ENCODE data around the gene PTGDS. TPM values are rescaled to one million over a fixed set of nuclear protein-coding genes. Genes with fewer than 3 reads are reported as not detected.

The PTGDS gene
- total RNA-seq (2014; rRNA removed; shearing (Covaris generic)): not detected in 2 replicates

DNA sequence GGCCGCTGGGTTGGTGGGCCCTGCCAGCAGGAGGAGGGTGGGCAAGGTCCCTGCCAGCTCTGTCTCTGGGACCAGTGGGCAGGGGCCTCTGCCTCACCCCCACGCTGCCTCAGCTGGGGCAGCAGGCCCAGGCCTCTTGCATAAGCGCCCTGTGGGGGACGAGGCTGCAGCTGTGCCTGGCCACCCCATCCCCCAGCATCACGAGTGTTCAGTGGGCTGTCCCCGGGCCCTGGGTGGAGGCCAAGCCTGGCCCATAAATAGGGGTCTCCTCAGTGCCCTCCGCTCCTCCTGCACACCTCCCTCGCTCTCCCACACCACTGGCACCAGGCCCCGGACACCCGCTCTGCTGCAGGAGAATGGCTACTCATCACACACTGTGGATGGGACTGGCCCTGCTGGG is at the start of gene PTGDS:
PTGDS (plus strand) TSS at position 282 of the 400 bp plus-strand sequence; CDS start at position 357, 75 bp downstream.
- no peak for DNase-seq (ENCODE audit: low read depth)

DNA sequence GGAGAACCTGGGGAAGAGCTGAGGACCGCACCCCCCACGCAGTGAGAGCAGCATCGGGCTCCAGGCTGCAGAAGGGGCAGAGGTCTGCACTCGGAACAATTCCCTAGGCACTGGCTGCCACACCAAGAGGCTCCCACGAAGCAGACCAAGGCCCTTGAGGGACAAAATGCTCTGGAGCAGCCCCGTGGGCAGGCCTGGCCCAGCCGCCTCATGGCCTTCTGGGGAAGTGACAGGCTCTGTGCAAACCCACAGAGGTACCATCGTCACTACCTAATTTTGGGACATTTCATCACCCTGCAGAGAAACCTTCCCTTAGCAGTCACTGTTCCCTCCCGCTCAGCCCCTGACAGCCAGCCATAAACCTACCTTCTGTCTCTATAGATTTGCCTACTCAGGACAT is 48.7 kb upstream of the PTGDS start:
- no peak for DNase-seq (ENCODE audit: low read depth)

DNA sequence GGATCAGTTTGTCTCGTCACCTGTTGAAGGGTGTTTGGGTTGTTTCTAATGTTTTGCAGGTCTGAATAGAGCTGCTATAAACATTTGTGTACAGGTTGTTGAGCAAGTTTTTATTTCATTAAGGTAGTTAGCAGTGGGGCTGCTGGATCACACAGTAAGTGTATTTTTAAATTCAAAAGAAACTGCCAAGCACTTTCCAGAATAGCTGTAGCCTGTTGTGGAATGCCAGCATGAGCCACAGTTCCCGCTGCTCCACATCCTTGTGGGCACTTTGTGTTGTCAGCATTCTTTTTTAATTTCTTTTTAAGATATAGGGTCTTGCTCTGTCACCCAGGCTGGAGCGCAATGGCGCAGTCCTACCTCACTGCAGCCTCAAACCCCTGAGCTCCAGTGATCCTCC is 47.3 kb upstream of the PTGDS start:
- no peak for DNase-seq (ENCODE audit: low read depth)

DNA sequence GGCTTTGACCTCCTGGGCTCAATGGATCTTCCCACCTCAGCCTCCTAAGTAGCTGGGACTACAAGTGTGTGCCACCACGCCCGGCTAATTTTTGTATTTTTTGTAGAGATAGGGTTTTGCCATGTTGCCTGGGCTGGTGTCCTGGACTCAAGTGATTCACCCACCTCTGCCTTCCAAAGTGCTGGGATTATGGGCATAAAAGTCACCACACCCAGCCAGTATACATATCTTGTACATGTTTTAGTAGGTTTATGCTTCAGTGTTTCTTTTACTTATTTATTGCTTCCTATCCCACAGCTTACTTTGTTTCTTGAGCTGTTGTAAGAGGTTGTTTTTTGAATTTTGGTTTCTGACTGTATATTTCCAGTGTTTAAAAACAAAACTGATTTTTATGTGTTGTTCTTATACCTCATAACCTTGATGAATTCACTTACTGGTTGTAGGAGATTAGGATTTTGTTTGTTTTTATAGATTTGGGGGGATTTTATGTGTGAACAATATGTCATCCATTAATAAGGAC is 45.6 kb upstream of the PTGDS start:
- DNase-seq (ENCODE audit: low read depth): no peak

DNA sequence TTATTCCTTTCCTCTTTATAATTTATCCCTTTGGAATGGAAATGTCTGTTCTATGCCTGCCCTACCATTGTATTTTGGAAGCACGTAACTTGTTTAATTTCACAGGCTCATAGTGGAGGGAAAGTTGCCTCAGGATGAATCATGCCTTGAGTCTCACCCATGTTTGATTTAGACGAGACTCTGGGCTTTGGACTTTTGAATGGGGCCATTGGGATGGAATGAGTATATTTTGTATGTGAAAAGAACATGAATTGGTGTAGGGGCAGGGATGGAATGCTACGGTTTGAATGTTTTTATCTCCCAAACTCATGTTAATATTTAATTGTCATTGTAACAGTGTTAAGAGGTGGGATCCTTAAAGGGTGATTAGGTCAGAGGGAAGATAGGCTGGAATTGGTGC is 43.0 kb upstream of the PTGDS start:
- no peak for DNase-seq (ENCODE audit: low read depth)

DNA sequence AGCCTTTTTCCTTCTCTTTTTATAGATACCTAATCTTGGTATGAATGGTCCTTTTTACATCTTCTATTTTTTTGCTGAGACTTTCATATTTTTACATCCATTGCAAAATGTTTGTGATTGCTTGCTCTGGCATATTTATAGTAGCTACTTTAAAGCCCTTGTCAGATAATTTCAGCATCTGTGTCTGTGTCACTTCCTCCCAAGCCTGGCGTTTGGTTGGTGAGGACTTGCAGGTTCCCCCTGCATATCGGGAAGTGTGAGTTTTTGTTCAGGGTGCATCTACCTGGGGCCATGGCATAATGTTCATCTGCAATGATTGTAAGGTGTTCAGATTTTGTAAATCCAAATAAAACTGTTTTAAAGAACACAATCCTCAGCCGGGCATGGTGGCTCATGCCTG is 41.7 kb upstream of the PTGDS start:
- no peak for DNase-seq (ENCODE audit: low read depth)

DNA sequence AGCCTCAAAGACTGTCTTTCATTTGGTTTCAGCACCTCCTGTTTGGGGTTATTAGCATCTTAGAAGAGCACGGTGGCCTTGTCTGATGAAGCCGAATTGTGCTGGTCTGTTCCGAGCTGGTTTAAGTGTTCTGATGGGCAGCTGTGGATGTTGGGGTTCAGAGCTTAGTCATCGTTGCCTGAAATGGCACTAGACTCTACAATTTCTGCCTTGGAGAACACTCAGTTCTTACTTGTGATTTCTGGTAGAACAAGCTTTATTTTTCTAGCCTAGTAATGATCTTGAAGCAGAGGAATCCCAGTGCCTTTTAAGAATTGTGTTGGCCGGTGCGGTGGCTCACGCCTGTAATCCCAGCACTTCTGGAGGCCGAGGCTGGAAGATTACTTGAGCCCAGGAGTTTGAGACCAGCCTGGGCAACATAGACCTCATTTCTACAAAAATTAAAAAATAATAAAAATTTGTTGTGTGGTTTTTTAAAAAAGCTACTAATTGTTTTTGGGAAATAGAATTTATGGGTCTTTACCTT is 40.6 kb upstream of the PTGDS start:
- DNase-seq (ENCODE audit: low read depth): no peak

DNA sequence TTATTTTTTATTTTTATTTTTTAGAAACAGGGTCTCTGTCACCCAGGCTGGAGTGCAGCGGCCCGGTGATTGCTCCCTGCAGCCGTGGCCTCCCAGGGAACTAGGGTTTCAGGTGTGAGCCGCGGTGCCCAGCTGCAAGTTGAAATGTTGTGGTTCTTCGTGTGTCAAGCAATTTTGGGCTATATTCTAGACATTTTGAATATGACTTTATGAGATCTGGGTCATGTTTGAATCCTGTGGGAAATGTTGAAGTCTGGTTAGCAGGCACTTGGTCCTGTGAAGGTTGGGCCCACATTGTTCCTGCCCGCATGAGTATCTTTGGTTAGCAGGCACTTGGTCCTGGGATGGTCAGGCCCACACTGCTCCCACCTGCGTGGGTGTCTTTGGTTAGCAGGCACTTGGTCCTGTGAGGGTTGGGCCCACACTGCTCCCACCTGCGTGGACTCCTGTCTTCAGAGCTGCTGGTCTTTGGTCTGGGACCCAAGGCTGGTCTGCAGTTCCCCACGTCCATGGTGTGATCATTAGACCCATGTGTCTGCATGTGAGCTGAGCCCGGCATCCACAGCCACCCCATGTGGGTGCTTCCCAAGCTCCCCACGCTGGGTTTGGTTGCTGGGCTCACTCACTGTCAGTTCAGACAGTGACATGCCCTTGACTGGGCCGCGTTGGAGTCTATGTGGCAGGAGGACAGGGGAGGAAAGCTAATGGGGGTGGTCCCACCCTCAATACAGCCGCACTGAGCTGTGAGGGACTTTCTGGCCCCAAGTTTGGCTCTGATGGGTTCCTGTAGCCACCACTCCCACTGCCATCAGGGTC is 39.9 kb upstream of the PTGDS start:
- DNase-seq (ENCODE audit: low read depth): no peak

DNA sequence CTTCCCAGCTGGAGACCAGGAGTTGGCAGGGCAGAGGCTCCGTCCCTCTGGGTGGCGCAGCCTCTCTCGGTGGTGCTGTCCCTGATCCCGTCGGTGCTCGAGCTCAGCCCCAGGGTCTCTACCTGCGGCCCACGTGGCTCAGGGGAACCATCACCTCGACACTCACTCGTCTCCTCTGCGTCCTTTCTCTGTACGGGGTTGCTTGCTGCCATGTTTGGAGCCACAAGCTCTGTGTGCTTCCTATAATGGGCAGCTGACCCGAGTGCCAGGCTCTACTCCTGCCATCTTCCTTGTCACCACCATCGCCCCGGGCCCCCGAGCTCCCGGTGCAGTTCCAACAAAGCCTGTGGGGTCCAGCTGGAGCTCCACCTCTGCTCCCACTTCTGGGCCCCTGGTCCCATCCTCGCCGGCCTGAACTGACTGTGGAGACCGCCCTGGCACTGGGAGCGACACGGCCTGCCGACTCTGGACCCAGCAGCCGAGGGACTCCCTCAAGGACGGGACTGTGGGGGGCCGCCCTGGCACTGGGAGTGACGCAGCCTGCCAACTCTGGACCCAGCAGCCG is 37.8 kb upstream of the PTGDS start:
- DNase-seq (ENCODE audit: low read depth): no peak

DNA sequence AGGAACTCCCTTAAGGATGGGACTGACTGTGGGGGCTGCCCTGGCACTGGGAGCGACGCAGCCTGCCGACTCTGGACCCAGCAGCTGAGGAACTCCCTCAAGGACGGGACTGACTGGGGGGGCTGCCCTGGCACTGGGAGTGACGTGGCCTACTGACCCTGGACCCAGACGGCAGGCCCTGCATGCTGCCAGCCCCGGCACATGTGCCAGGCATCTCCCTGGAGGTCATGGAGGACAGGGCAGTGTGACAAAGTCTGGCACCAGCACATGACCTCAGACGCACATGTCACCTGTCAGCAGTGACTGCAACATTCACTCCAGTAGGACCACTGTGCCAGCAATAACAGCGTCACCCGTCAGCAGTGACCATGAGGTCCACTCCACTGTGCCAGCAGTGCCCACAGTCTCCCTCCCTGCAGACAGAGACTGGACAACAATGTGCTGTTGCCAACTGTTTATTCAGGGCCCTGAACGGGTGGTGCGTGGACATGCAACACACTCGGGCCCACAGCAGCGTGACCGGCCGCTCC is 37.2 kb upstream of the PTGDS start:
- DNase-seq (ENCODE audit: low read depth): no peak

DNA sequence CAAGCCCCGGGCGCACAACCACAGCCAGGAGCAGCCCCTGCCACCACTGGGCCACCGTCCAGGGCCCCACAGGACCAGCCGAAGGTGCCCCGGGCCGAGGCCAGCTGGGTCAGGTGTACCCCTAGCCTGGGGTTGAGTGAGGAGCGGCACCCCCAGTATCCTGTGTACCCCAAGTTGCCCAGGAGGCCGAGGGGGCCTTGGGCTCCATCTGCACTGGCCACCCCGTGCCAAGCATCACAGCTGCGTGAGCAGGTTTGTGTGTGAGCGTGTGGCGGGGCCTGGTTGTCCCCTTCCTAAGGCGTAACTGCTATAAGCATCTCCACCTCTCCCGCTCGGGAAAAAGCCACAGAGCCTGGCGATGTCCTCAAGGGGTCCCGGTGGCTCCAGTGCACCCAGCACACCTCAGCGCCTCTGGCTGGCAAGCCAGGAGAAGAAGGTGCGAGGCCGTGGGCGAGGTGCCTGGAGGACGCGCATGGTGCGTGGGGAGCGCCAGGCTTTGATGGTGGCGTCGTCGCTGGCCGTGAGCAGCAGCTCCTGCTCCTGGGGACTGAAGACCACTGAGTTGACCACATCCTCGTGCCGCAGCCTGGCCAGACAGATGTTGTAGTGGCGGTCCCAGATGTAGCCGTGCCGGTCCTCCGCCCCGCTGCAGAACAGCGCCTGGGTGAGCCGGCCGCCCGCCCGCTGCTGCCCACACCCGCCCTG is 36.6 kb upstream of the PTGDS start:
- no peak for DNase-seq (ENCODE audit: low read depth)

DNA sequence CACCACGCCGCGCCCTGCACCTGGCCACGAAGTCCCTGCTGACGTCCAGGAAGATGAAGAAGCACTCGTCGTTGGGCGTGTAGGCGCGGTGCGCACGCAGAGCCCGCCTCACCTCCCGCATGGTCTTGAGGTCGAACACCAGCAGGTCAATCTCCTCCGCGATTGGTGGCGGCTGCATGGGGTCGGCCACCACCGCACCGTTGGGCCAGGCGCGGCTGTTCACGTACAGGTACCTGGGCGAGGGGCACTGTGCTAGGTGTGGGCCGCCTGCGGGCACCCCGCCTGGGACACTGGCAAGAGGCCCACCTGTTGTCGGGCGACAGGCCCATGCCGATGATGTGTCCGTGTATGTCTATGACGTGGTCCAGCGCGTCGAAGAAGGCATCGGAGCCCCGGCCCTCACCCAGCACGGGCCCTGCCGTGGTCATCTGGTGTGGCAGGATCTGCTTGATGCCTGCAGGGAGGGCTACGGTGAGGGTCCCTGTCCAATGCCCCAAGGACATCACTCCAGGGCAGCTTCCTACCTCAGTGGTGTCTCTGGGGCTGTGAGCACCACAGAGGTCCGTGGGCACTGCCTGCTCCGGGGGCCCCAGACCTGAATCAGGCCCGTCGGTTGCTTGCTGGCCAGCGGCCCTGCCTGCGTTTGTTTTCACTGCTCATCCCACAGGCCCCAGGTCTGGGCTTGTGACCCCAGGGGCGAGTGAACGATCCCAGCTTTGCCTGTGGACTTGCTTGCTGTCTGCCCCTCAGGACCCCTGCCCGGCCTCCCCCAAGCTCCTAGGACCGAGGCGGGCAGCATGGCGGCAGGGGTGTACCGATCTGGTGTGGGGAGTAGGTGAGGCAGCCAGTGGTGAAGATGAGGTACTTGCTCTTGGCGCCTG is 35.8 kb upstream of the PTGDS start:
- DNase-seq (ENCODE audit: low read depth): no peak

DNA sequence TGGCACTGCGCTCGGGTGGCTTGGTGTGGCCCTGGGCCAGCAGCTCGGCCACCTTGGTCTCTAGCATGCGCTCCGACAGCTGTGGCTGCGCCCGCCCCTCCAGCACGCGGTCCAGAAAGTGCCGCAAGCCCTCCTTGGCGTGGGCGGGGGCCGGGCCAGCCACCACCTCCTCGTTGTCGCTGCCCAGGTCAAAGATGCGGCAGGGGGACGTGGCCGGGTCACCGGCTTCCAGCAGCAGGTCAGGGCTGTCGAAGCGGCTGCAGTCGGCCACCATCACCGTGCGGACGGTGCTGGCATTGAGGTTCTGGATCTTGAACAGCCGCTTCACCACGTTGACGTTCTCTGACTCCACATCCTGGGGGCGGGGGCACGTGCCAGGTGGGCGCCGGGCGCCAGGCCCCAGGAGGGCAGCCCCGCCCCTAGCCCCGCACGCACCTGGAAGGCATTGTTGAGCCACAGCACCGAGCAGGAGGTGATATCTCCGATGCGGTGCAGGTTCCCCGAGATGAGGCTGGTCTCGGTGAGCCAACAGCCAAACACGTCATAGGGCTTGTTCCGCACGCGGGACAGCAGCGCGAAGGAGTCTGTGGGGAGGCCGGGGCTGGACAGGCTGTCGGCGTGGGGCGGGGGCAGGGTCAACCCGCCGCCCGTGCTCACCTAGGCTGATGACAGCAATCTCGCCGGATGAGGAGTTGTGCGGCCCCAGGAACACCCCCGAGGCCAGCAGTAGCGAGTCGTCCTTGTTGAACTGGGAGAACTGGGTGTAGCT is 35.0 kb upstream of the PTGDS start:
- DNase-seq (ENCODE audit: low read depth): no peak

DNA sequence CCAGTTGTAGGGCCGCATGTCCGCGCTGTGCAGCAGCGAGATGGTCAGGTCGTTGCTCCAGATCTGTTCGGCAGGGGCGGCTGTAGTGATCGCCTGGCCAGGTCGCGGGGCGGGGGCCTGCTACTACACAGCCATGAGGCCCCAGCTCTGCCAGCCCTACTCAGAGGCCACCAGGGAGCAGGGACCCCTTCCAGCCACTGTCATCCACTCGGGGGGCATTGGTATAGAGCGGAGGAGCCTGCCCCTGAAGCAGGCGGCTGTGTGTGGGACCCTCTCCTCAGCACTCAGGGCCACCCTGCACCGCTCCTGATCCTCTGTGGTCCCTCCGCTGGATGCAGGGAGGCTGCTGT is 34.4 kb upstream of the PTGDS start:
- DNase-seq (ENCODE audit: low read depth): no peak

DNA sequence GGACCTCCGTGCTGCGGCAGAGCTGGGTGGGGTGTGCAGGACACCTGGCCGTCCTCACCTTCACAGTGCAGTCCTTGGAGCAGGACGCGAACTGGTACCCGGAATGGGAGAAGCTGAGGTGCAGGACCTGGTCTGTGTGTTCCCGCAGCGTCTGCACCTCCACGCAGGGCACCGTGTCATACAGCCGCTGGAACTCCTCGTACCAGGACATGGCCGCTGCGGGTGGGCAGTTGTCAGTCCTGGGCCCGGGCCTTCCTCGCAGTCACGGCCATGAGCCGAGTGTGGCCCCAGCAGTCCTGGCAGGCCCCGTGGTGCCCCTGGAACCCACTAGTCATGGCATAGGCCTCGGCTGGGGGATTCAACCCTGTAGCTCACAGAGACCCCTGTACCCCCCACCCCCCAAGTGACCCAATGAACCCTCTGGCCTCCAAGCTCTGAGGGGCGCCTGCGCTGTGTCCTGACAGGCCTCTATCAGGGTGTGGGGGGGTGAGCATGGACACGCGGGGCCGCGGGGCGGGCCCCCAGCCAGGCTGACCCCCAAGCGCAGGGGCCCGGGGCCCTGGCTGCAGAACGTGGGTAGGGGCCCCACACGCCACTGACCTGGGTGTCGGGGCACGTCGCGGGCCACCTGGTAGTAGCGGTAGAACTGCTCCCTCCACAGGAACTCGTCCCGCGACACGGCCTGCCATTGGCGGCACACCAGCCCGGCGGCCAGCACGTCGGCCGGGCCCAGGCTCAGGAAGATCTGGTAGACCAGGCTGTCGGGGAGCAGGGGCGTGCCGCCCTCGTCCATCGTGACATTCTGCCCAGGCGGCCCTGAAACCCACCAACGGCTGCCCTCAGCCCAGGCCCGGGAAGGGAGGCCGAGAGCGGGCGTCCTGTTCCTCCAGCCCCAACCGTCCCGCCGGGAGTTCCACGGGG is 33.8 kb upstream of the PTGDS start:
- DNase-seq (ENCODE audit: low read depth): peak; percentile 52

DNA sequence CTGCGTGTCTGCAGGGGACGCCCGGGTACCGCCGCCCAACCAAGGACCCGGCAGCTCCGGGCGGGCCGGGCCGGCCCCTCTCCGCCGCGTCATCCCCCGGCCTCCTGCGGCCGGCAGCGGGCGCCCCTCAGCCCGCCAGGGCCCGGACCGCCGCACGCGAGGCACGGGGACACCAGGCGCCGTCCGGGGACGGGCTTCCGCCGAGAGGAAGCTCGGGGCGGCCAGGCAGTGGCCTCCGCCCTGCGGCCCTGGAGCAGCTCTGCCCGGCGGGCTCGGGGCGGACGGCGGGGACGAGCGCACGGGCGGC is 33.1 kb upstream of the PTGDS start:
- DNase-seq (ENCODE audit: low read depth): peak; percentile 66

DNA sequence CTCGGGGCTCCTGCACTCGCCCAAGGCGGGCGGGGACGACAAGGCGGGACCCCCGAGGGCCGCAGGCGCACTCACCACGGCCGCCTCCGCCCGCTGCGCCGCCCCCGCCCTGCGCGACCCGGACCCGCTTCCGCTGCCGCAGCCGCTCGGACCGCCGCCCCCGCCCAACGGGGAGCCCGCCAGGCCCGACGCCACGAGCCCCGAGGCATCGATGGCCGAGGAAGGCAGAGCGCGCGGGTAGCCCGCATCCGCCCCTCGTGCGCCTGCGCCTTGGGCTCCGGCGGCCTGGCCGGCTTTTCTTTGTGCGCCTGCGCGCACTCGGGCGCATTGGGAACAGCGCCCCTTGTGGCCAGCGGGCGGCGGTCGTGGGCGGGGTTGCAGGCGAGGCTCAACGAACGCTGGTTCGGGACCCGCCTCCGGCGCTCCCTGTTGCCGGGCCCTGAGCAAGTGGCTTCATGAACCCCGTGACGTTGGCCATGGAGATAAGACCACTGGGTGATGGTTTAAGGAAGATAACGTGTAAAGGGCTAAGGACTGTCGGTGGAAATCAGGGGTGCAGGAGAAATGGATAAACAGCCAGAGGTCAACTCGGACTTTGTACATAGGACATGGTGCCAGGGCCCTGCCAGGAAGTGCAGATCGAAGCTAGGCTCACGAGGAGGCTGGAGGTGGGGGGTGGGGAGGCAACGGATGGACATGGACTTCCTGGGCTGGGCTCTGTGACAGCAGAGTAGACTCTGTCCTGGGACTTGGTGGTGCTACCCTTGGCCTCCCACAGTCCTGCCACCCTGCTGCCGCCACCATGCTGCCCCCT is 32.6 kb upstream of the PTGDS start, which contains the start of the genes C8G and FBXW5:
C8G (plus strand) TSS at position 725 of the 814 bp plus-strand sequence; CDS start at position 803, 78 bp downstream.
FBXW5 (minus strand) TSS at position 220 of the 814 bp plus-strand sequence. CDS start 655 bp downstream, outside the sequence.
- DNase-seq (ENCODE audit: low read depth): peak; percentile 92
